ENCODE data around the gene SQSTM1.
"Not testable (repeated sequence)": the region's sequence is repeated elsewhere in the genome, so short reads cannot be mapped to it uniquely, and the experiment has no call there.

SQSTM1 gene

DNA sequence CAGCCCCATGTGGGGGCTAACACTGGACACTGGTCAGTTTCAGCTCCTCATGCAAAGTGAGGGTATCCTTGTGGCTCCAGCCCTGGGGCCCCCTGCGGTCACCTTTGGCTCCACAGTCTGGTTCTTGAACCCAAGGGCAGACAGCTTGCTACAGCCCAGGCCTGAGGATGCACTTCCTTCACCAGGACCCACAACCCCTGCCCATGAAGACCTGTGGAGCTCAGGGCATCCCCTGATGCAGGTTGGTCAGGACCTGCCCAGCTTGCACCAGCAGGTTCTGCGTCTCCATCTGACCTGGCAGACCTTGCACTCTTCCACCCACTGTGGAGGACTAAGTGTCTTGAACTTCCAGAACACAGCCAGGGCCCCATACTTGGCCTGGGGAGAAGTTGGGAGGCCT is 41.6 kb downstream of the SQSTM1 start:
- no peak for DNase-seq

DNA sequence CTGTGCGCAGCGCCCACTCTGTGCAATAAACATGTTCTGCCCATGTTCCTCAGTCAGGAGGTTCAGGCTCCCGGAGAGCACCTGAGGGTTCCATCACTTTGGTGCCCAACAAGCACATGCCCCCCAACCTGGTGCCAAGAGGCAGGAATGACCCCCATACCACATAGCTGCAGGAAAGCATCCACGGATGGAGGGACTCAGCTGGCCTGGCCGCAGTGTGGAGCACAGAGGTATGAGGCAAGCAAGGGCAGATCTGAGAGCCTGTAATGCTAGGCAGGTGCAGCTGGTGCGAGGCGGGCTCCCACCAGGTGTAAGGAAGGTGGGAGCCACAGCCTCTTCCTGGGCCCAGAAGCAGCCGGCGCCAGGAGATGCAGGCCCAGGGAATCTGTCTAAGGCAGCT is 42.2 kb downstream of the SQSTM1 start:
- no peak for DNase-seq

DNA sequence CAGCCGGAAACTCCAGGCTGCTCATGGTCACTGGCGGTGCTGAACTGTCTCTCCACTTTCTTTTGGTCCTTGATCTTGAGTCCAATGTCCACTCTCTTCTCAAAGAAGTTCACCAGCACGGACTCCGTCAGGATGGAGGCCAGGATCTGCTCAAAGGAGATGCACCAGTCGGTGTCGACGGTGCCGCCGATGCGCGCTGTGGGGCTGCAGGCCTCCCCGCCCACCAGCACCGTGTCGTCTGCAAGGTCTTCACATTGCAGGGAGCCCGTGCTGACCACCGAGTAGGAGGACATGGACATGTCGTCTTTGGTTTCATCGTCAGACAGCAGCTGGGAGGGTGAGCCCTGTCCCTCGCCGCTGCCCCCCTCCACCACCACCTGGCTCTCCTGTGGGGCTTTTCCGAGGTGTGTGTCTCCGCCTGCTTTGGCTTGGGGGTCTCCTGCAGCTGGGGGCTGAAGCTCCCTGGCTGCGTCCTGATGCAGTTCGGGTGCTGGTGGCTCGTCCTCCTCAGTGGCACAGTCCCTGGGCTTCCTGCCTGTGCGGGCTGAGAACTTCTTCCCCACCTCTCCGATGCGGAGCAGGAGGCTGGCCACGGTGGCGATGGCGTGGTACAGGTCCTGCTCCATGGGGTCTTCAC is 42.9 kb downstream of the SQSTM1 start:
- no peak for DNase-seq

DNA sequence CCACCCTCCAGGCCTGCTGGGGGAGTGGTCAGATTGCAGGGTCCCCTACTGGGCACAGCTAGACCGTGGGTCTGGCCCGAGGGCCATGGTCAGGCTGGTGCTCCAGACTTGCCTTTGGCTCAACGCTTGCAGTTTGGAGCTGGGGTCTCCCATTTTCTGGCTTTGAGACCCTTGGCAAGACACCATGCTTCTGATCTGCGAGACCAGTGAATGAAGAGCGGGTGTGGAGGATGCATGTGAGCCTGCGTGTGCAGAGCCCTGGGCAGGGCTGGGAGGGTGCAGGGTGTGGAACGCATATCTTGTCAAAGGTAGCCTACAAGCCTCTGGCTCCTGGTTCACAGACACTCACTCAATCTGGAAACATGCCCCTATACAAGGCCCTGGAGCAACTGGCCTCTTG is 44.0 kb downstream of the SQSTM1 start:
- no peak for DNase-seq

DNA sequence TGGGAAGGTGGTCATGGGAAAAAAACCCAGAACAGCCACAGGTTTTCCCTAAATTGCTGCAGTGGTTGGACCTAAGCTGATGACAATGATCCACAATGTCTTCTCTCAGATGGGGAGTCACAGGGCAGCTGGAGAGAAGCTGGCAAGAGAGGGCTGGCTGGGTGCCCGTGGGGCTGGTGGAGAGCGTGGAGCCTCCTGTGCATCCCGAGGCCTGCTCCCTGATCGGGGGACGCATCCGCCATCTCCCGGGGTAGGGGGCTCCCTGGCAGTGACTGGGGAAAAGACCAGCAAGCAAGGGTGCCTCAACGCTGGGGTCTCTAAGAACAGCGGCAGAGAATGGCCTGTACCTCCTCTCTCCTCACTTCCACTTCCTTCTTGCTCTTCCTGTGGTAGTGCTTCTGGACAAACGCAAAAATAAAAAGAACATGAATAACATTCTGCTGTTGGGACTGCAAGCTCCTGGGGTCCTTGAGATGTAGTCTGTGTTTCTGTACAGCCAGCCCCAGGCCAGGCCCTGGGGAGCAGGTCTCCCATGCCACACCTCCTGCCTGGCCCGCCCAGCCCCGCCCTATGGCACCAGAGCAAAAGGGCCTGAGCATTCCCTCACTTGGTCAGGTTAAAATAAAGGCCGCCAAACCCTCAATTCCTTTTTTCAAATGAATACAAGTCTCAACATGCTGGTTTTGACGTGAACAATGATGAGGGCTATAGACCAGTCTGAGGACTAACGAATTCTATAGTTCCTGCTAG is 45.0 kb downstream of the SQSTM1 start:
- no peak for DNase-seq

DNA sequence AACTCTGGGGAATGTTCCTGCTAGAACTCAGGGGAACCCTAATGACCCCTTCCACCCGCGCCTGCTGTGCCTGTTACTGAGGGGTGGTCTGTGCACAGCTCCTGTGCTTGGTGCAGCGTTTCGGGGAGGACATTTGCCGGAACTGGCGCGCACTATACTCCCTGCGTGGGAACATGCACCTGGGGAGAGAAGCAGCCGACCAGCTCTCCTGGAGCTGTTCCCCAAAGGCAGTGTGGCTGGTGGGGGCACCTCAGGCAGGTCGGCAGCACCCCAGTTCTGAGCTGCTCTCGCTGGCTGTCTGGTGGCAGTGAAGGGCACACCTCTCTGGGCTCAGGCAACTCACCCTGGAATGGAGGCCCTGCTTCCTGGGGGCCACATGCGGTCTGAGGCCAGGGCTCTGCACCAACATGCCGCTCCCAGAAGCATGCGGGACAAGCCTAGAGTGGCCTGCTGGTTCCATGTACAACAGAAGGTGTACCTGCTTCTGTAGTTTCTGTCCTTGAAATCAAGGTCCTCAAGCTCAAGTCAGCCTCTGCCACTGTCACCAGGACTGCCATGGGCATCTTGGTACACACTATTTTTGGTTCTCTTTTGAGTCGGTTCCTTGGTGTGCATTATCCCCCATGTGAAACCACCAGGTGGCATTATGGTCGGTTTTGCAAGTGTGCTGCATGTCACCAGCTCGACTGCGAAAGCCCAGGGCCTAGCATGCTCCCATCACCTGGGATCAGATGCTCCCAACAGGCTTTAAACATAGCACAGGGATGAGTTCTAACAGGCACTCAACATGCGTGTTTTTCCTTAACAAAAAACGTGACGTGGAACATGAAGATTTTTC is 45.8 kb downstream of the SQSTM1 start:
- no peak for DNase-seq

DNA sequence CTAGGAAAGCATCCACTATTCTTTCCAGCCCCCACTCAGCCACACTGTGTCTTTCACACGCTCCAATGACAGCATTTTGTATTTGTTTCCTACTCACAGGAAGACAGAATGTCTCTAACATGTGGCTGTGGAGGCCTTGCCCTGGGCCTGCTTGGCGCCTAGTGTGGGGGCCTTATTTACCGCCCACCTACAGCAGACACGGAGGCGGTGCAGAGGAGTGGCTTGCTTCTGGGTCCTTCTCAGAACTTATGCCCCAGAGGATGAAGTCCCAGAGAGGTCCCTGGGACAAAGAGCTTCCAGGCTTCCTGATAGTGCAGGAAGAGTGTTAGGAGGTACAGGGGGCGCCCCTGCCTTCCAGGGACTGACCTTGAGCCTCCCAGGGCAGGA is 46.4 kb downstream of the SQSTM1 start:
- no peak for DNase-seq

DNA sequence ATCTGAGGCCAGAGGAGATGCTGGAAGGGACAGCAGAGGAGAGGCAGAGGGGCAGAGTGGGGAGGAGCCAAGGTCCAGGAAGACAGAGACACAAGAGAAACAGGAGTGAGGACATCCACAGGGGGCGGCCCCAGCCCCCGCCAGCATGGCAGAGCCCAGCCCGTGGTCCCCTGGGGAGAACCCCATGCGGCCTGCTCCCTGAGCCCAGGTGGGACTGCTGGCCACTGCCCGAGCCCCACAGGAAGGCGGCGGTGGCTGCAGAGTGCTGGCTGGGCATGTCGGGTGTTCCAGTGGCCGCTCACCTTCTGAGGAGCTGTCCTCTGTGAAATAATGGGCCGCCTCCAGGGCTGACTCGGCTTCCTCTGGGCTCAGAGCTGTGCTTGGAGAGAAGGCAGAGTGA is 46.8 kb downstream of the SQSTM1 start:
- DNase-seq = no peak

DNA sequence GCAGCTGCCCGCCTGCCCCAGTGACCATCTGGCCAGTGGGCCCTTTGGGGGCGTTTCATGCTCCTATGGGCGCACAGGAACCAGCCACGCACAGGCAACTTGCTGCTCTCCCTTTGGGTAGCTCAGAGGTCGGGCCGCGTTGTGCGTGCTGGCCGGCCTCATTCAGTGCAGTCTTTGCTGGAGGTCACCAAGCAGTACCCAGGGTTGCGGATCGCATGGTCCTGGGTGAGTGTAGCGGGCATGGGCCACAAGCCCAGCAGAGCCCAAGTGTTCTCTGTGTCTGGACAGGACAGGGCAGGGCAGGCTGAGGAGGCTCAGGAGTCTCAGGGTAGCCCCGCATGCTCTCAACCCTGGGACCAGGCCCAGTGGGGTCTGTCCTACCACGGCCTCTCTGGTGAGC is 47.8 kb downstream of the SQSTM1 start:
- no peak for DNase-seq

DNA sequence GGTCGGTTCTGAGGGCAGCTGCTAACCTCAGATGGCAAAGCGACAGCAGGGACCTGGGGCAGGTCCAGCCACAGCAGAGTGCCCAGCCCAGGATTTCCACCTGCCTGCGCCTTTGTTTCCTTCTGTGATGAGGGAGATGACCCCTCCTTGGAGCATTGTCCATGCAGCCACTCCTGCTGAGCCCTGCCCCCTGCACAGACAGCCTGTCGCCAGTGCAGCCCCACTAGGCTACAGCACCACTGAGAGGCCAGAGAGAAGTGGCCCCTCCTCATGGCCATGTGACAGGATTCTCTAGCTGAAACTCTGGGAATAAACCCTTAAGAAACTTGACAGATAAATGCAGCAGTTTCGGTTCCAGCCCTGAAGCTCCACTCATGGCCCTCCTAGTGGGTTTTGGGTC is 48.4 kb downstream of the SQSTM1 start:
- DNase-seq = no peak

DNA sequence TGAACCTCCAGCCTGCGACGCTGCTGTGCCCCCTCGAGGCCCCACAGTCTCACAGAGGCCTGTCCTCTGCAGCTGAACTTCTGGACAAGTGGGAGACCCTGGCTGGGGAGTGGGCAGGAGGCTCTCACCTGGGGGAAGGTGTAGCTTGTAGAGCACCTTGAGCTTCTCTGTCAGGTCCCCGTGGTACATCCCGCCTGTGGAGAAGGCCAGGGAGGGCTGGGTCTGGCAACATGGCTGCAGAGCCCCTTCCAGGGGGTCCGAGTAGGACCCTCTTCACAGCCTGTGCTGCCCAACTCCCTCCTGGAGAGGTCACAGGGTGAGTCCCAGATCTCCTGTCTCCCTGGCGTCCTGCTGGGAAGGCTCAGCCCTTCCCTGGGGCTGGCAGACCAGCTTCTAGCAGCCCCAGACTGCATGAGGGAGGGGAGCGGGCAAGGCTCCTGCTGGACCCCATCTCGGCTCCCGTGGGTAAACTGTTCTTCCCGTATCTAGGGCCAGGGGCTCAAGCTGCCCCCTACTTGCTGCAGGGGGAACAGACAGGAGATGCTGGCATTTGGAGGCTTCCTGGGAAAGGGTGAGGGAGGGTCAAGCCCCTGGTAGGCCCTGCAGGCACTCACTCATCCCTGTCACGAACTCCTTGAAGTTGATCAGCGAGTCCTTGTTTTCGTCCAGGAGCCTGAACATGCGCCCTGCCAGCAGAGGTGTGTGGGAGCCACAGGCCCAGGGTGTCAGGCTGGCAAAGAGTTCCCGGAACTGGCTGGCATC is 49.1 kb downstream of the SQSTM1 start:
- no peak for DNase-seq

DNA sequence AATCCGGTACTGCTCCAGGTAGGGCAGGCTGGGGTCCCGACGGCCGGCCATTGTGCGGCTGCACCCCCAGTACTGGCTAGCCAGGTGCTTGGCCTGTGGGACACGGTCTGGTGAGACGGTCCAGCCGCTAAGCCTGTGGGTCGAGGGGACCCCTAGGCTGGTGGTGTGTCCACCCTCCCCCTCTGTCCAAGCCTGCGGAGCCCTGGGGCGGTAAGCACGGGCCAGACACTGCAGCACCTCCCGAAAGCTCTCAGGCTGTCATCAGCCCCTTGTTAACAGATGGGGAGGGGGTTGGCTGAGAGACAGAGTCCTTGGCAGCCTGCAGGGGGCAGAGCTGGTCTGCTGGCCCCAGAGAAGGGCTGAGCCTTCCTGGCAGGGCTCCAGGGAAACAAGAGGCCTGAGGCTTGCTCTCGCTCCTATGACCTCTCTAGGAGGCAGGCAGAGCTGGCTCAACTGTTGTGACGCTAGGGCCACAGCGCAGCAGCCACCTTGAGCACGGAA is 49.7 kb downstream of the SQSTM1 start:
- no peak for DNase-seq

DNA sequence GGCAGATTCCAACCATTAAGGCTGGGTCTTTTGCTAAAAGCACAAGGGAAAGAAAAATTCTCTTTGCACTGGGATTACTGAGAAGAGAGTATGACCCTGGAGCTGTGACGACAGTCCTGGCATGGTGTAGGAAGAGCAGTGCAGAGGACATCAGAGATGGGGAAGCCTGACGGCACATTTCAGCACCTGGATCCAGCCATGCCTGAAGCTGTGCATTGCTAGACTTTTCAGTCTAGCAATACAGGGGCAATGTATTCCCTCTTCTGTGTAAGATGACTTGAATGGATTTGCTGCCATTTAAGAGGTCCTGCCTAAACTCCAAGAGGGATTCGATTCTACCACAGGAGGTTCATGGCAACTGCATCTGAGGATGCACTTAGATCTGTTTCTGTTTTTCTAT is 50.2 kb downstream of the SQSTM1 start:
- DNase-seq = no peak

DNA sequence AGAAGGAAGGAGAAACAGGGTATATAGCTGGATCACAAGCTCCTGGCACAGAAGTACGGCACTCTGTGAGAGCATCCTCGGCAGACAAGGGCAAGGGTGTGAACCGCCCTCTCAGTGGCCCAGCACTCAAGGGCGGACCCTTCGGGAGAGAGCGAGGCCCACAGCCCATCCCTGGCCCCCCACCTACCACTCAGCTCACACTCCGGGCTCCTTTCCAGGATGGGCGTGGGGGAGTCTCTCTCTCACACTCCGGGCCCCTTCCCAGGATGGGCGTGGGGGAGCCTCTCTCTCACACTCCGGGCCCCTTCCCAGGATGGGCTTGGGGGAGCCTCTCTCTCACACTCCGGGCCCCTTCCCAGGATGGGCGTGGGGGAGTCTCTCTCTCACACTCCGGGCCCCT is 50.8 kb downstream of the SQSTM1 start:
- not testable (repeated sequence) for DNase-seq

DNA sequence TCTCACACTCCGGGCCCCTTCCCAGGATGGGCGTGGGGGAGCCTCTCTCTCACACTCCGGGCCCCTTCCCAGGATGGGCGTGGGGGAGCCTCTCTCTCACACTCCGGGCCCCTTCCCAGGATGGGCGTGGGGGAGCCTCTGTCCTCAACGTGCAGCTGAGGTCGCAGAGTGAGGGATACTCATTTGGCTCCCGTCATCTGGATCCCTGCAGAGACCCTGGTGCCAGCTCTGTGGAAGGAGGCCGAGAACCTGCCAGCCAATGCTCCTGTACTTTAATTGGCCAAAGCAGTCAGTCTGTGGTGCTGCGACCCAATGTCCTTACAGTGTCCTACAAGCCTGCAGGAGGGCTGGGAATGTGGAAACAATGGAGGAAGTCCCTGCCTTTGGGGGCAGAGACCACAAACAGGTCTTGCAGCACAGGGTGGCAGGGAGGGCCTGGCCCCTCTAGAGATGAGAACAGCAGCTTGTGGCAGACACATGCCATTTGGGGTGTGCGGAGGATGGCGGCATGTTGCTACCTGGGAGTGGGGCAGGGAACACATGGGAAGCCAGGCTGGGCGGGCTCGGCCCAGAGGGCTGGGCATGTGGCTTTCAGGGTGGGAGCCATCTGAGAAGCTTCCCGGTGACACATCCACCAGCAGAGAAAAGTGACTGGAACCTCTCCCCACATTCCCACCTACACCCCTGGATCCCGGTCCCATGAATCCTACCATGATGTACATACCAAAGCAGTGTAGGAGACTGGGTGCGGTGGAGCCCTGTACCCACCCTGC is 51.5 kb downstream of the SQSTM1 start:
- no peak for DNase-seq

DNA sequence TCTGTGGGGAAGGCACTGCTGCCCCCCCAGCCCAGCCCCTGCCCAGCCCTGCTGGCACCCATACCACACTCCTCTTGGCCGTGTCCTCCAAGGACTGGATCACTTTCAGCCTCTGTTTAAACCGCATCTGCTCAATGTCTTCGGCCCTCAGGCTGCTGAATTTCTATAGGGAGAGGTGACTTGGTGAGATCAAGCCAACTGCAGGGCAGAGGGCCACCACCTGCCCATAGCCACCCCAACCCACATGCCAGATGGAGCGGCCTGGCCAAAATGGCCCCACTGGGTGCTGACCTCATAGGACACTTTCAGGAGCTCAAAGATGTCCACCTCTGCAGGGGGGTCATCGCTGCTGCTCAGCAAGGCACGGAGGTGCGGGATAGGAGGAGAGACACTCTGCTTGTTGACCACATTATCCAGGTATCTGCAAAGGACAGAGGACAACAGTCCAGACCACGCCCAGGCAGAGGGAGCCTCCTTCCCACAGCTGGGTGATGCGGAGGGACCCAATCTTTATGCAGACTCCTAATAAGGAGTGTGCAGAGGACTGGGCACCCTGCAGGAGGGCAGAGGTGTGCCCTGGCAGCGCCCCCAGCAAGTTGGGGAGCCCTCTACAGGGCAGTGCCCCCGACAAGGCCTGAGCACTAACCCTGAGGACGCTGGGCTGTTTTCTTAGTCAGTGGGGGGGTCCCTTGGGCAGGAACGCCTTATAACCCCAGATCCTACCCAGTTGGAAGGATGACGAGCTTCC is 52.3 kb downstream of the SQSTM1 start:
- DNase-seq = no peak

DNA sequence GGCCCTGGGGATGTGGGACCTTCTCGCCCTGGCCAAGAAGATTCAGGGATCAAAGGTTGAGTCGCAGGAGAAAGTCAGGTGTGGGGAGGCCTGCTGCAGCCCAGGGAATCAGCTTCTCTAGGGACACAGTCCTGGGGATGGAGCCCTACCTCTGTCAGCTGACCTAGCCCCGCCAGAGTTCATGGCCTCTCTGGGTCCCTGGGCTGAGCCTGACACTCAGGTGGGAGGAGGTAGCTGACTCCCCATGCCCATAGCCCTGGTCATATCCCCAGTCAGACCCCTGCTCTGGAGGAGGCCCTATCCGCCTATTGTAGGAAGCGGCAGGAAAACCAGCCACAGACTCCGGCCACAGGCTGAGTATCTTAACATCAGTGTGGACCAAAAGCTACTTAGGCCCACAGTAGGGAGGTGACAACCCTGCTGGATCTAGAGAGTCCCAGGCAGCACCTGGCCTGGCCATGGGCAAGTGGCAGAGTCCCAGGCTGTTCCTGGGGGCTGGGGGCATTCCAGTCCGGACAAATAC is 52.9 kb downstream of the SQSTM1 start:
- no peak for DNase-seq

DNA sequence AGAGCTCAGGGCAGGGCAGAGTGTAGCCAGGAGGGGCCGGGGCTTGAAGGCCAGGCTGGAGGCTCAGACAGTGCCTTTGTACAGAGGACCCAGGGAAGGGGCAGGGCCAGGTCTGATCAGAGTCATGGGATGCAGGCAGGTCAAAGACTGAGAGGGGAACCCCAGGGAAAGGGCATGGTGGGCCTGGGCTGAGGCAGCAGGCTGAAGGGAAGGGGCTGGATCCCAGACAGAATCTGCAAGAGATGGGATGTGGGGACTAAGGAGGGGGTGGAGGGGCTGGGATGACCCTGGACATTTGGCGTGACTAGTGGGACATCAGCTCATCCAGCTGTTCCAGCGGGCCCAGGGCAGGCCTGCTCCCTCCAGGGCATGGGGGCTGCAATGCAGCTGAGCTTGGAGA is 53.4 kb downstream of the SQSTM1 start:
- DNase-seq = no peak

DNA sequence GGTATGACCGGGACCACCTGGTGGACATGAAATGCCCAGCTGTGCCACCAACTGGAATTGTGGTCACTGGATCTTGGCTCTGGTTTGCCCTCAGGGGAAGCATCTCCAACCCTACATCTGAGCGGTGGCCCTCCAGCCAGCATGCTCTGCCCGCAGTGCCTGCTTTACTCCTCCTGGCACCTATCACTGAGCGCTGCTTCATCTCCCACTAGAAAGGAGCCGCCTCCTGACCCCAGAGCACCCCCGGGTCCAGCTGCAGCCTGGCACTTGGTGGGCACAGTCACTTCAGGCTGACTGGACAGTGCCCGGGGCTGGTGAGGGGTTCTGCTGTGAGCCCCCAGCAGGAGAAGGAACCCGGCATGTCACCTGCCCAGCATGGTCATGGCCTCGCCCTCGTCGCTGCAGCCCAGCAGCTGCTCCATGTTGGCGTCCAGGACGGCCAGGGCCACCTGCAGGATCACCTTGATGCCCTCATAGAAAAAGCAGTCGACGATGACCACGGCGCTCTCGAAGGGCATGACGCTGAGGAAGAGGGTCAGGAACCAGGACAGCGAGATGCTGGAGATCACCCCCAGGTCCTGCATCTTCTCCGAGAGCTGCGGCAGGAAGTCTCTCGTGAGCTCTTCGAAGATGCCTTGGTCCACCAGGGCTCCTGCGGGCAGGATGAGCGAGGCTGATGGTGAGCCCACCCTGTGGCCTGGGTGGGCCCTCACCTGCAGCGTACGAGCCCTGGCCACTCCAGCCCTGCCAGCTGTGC is 54.0 kb downstream of the SQSTM1 start:
- DNase-seq = no peak
